DLD1 (cell line): ENCODE measurements around the gene PTPN2.
"Not testable (repeated sequence)": the region's sequence is repeated elsewhere in the genome, so short reads cannot be mapped to it uniquely, and the experiment has no call there.

Experiments used
- in situ Hi-C: cut with HindIII; loops from 2 replicates; pipeline ENCODE4 v1.10.0; 2017; ENCODE audit warnings: low sequenced_read_pairs

Gene PTPN2

DNA sequence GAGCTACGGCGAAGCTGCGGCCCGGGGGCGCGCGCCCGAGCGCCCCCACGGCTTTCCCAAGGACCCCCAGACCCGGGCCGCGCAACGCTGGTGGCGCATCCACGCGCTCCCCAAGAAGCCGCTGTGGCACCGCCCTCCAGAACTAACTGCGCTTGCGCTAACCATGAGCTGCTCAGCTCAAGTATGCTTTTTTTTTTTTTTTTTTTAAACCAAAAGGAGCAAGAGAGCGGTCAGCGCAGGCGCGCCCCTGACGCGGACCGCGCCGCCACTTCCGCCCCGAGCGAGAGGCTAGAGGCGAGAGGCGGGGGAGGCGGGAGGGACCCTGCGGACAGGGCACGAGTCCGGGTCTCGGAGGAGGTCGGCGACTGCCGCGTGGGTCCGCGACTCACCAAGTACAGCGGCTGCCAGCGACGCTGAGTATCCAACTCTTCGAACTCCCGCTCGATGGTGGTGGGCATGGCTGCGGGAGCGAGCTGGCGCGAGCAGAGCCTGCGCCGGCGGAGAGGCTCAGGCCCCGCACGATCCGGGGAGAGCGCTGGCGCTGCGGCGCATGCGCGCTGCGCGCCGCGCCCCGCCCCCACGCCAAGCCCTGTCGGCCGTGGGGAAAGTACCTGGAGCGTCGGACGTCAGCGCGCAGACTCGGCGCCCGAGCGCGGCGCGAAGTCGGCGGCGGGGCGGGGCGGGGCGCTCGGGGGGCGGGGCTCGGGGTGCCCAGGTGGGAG, at the start of gene PTPN2:
PTPN2 (minus strand) TSS at position 554 of the 722 bp plus-strand sequence; CDS start at position 458, 96 bp downstream.
- in situ Hi-C loops: no loop called here

GRCh38 chr18:12933327-12933726, 49.3 kb upstream of the PTPN2 start:
- in situ Hi-C loops: no loop called here

- in situ Hi-C loops: no loop called here
These were observed 46.9 kb upstream of the PTPN2 start for GRCh38 chr18:12930908-12931307.

DNA sequence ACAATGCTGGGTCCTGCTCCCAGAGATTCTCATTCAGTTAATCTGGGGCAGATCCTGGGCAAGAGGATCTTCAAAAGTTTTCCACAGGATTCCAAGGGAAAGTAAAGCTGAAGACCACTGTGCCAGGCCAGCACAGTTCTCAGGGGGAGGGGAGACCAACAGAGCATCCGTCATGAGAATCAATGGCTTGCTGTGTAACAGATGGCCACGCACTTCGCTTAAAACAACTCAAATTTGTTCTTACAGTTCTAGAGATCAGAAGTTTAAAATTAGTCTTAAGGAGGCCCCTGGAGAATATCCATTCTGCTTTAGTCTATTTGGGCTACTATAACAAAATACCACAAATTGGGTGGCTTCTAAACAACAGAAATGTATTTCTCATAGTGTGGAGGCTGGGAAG, 46.3 kb upstream of the PTPN2 start:
- in situ Hi-C loops: no loop called here

DNA sequence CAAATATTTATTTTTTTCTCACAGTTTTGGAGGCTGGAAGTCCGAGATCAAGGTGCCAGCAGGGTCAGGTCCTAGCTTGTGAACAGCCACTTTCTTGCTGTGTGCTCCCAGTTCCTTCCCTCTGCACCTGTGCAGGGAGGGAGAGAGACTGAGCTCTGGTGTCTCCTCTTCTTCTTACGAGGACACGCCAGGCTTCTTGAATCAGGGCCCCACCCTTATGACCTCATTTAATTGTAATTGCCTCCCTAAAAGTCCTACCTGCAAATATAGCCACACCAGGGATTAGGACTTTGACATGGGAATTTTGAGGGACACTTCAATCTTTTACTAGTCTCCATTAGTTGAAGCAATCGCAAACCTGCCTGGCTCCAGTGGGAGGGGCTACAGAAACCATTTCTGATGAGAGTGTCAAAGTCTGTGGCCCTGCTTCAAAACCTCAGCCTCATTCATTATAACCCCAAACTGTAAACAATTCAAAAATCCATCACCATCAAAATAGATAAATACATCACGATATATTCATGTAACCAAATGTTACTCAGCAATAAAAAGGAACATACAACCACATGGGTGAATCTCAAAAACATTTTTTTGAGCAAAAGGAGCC, 45.5 kb upstream of the PTPN2 start:
- in situ Hi-C loops: loop anchor here (10.0 kb wide), 1 partner anchor 195 kb away; no protein-coding TSS in a partner anchor

GRCh38 chr18:12928641-12929040, 44.6 kb upstream of the PTPN2 start:
- in situ Hi-C loops: loop anchor here (10.0 kb wide), 1 partner anchor 194 kb away; no protein-coding TSS in a partner anchor

GRCh38 chr18:12928206-12928605, 44.2 kb upstream of the PTPN2 start:
- in situ Hi-C loops: loop anchor here (10.0 kb wide), 1 partner anchor 193 kb away; no protein-coding TSS in a partner anchor

- in situ Hi-C loops: loop anchor here (10.0 kb wide), 1 partner anchor 190 kb away; no protein-coding TSS in a partner anchor
These were observed 40.6 kb upstream of the PTPN2 start for GRCh38 chr18:12924616-12925015.

GRCh38 chr18:12922266-12922665, 38.2 kb upstream of the PTPN2 start:
- in situ Hi-C loops: loop anchor here (10.0 kb wide), 1 partner anchor 187 kb away; no protein-coding TSS in a partner anchor

- in situ Hi-C loops: loop anchor here (10.0 kb wide), 1 partner anchor 186 kb away; no protein-coding TSS in a partner anchor
These were observed 37.1 kb upstream of the PTPN2 start for GRCh38 chr18:12921178-12921577.

GRCh38 chr18:12911929-12912703, 28.1 kb upstream of the PTPN2 start:
- in situ Hi-C loops: no loop called here

DNA sequence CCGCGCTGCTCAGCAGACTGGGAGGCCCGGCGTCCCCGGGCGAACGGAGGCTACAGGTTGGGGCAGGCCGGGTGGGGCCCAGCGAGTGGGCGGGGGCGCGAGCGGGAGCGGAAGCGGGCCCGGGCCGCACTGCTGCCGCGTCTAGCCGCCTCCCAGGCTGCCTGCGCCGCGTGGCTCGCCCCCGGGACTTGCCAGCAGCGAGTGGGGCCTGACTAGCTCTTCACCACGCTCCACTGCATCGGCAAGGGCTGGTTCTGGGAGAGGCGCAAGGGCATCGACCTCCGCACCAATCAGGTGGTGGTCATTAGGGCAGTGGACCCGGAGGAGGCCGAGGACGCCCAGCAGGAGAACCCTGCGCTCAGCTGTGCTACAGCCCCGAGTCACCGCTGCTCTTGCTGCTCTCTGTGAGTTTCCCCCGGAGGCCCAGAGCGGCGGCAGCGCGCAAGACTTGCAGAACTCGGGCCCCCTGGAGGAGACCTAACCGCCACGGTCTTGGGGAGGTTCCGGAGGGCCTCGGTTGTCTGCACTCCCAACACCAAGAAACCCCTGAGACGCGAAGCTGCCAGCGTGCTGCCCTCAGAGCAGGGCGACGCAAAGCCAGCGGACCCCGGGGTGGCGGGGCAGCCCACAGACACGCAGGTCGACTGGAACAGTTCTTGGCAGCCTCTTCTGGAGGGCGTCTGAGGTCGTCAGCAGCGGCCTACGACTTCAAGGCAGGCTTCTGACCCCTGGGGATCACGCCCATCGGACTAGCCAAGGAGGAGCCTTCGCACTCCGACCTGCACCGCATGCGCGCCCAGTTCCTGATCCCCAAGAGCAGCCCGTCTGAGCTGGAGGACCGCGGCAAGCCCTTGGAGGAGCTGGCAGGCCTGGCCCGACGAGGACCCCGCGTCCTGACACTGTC, 27.2 kb upstream of the PTPN2 start:
- in situ Hi-C loops: no loop called here

DNA sequence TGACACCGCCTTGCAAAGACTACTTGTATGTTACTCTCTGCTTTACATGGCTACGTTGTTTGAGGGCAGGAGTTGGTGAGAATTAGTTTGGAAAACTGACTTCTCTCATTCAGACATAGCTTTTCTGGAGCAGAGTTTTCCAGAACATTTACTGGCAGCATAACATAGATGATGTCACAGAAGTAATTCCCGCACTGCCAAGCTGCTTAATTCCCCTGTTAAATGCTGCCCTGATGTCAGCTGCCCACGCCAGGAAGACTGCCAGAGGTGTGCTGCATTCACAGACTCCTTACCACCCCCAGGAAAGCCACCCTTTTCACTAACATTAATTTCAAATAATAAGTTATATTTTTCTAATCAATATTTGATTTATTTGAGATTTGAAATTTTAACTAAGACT, 24.7 kb upstream of the PTPN2 start:
- in situ Hi-C loops: no loop called here

DNA sequence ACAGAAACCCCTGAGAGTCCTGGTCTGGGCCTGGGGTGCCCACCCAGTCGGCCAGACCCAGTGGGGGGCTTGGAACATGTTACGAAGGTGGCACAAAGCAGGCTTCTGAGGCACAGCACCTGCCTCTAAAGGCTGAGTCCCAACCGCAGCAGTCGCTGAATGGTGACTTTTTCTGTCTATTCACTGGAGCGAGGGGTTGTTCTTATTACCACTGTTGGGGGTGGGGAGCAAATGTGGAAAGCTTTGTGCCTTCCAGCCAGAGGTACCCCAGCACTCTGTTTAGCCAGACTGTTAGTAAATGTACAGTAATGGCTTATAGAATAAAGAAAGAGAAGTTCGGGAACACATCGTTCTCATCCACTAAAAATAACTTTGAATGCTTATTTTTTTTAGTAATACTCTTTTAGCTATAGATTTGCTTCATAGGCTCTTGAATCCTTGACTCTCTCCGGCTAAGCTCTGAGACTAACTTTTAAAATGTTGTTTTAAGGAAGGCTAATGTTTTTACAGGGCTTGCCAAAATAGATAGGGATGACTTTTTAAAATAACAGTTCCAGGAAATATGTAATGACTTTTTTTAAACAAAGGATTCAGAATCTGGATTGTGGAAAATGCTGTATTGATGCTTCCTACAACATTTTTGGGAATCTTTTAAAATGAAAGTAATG, 23.4 kb upstream of the PTPN2 start:
- in situ Hi-C loops: no loop called here

DNA sequence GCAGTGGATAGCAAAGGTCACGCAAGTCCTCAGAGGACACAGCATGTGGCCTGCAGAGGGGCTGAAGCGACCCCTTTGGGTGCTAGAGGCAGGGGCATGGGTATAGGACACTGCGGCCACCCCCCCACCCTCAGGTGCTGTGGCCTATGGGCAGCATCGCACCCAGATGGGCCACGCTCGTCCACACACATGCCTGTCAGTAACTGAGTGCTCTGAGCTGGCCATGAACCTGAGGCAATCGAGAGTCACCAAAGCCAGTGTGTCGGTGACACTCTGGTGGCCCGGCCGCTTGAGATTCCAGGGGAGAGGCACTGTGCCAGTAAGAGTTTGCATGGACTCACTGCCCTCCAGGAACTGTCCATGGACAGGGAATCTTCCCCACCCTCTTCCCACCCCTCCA, 22.7 kb upstream of the PTPN2 start:
- in situ Hi-C loops: no loop called here

DNA sequence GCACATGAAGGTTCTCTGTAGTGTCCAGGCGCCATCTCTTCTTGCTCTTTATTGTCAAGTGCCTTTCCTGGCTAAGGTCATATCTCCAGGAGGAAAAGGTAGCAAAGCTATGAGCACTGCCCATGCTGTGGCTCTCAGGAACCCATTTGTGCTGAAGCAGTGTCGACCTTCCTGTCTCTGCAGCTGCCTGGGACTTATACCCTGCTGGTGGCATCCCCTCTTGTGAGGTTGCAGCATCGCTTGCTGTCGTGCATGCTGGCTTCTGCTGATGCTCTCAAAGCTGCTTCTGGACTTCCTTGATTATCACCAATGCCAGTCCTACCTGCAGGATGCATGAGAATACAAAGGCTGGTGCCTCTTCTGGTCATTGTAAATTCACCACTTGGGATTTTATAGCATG, 22.1 kb upstream of the PTPN2 start:
- in situ Hi-C loops: no loop called here

DNA sequence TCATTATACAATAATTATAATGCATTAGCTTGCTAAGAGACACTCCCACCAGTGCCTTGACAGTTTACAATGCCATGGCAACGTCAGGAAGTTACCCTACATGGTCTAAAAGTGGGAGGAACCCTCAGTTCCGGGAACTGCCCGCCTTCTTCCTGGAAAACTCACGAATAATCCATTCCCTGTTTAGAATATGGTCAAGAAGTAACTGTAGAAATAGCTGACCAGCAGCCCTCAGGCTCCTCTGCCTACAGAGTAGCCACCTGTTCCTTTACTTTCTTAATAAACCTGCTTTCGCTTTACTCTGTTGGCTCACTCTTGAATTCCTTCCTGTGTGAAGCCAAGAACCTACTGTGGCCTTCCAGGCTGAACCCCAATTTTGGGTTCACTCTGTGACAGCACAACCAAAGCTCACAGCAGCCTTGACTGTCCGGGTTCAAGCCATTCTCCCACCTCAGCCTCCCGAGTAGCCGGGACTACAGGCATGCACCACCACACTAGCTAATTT, 20.0 kb upstream of the PTPN2 start:
- in situ Hi-C loops: no loop called here

GRCh38 chr18:12901208-12901607, 17.2 kb upstream of the PTPN2 start:
- in situ Hi-C loops: not testable (repeated sequence)

DNA sequence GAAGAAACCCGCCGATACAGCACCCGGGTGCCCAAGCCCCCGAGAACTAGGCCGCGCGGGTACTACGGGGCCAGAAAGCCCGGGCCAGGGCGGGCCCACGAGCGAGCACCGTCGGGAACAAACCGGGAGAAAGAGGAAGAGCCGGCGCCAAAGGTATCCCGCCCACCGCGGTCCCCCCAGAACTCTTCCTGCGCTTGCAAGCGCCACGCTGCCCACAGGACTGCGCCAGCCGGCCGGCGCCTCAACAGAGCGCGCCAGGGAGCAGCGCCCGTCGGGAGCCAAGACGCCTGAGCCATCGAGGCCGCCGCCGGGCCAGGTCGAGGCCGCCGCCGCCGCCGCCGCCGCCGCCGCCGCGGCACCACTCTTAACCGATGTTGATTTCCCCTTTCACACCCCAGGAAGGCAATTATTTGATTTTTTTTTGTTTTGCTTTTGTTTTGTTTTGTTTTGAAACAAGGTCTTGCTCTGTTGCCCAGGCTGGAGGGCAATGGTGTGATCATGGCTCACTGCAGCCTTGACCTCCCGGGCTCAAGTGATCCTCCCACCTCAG, 12.8 kb upstream of the PTPN2 start:
- in situ Hi-C loops: not testable (repeated sequence)
